GM12892 (cell line): ENCODE data around the gene HADHB.

ENCODE experiments used
- POLR2A ChIP-seq: IDR thresholded peaks from 2 replicates; pipeline ENCODE4 v1.6.1; 2011; ENCODE audit warnings: low read depth, low read length, control low read depth
- POLR2AphosphoS5 ChIP-seq: IDR thresholded peaks from 2 replicates; pipeline ENCODE4 v1.6.1; 2011; ENCODE audit warnings: low read depth, low read length, control low read depth

DNA sequence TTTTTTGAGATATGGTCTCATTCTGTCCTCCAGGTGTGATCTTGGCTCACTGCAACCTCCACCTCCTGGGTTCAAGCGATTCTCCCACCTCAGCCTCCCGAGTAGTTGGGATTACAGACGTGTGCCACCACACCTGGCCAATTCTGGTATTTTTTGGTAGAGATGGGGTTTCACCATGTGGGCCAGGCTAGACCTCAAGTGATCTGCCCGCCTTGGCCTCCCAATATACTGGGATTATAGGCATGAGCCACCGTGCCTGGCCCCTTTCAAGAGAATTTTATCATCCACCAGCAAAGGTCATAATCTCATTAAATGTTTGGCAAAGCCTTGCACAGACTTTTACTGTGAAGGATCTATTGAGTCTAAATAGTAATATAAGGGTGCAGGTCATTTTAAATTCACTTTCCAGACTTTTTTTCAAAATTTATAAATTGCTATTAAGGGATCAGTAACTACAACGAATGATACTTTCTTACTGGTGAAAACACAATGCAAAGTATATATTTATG is 2.8 kb upstream of the HADHB start:
- TF ChIP-seq POLR2A: no peak
- no peak for TF ChIP-seq POLR2AphosphoS5
